ENCODE results near the gene TMEM92.
"Not testable (repeated sequence)": the region's sequence is repeated elsewhere in the genome, so short reads cannot be mapped to it uniquely, and the experiment has no call there.

TMEM92 gene

GRCh38 chr17:50262001-50262794 is 12.1 kb upstream of the TMEM92 start:
- no peak for DNase-seq

- no peak for DNase-seq
These were observed 10.7 kb upstream of the TMEM92 start for GRCh38 chr17:50263331-50264262.

GRCh38 chr17:50264263-50265113 is 9.8 kb upstream of the TMEM92 start:
- DNase-seq, result no peak

GRCh38 chr17:50265212-50265611 is 9.1 kb upstream of the TMEM92 start:
- DNase-seq, result no peak

GRCh38 chr17:50265690-50266315 is 8.5 kb upstream of the TMEM92 start:
- DNase-seq, result no peak

- no peak for DNase-seq
These were observed 7.7 kb upstream of the TMEM92 start for GRCh38 chr17:50266384-50267073.

- no peak for DNase-seq
These were observed 7.0 kb upstream of the TMEM92 start for GRCh38 chr17:50267074-50267841.

GRCh38 chr17:50268026-50268425 is 6.2 kb upstream of the TMEM92 start:
- DNase-seq, result no peak

GRCh38 chr17:50268743-50269275 is 5.5 kb upstream of the TMEM92 start:
- DNase-seq, result no peak

GRCh38 chr17:50269477-50270434 is 4.5 kb upstream of the TMEM92 start:
- no peak for DNase-seq

GRCh38 chr17:50270435-50271362 is 3.6 kb upstream of the TMEM92 start:
- DNase-seq, result no peak

GRCh38 chr17:50271363-50271750 is 2.9 kb upstream of the TMEM92 start:
- not testable (repeated sequence) for DNase-seq

GRCh38 chr17:50272246-50272645 is 2.0 kb upstream of the TMEM92 start:
- DNase-seq, result no peak

- no peak for DNase-seq
These were observed 1.3 kb upstream of the TMEM92 start for GRCh38 chr17:50272711-50273653.

GRCh38 chr17:50273654-50274040 is 619 bp upstream of the TMEM92 start:
- no peak for DNase-seq

GRCh38 chr17:50274897-50275221 is 593 bp downstream of the TMEM92 start:
- DNase-seq, result no peak

- no peak for DNase-seq
These were observed 1.0 kb downstream of the TMEM92 start for GRCh38 chr17:50275279-50275678.
